Left lobe of liver (tissue), 2 donors: ENCODE data around the gene RAB26. TPM values are rescaled to one million over a fixed set of nuclear protein-coding genes. Genes with fewer than 3 reads are reported as not detected.

Experiments
- ATAC-seq: fragments of 200-7000 bp; cut with Tn5 transposase; one replicate; pipeline ENCODE4 v1.9.1; 2020; ENCODE audit warnings: mild to moderate bottlenecking, moderate library complexity
- DNase-seq: peaks from one replicate; pipeline ENCODE4 v3.0.0-alpha.2; 2020; ENCODE audit warnings: low spot score
- total RNA-seq: library from RNA; stranded (reverse); gene quantifications from one replicate; pipeline ENCODE4 v1.2.1, GENCODE V29; 2021
- donor health status: DM: no; HTN: no; CAD: no; lungs with moderate emphysema.
- donor health status: DM: no; HTN: yes; CAD: no.

Gene RAB26
- total RNA-seq, 1 donor from 2014 or later = 10.2 TPM

- peak; percentile 99 for DNase-seq
- ATAC-seq = peak; percentile 66
Observed at GRCh38 chr16:2135770-2136490, 12.5 kb upstream of the RAB26 start, which contains the start of gene PKD1. PKD1 (minus strand) TSS chr16:2135898; CDS start chr16:2135689, 209 bp downstream.

- ATAC-seq (no peak), DNase-seq (no peak)
Observed at GRCh38 chr16:2142942-2143877, 5.2 kb upstream of the RAB26 start.

- ATAC-seq (no peak), DNase-seq (no peak)
Observed at GRCh38 chr16:2143878-2144485, 4.4 kb upstream of the RAB26 start.

GRCh38 chr16:2145843-2146242 lies 2.6 kb upstream of the RAB26 start:
- ATAC-seq = no peak
- DNase-seq = no peak

- no peak for DNase-seq
- ATAC-seq = peak; percentile 7
Observed at GRCh38 chr16:2147378-2147777, 1.0 kb upstream of the RAB26 start.

GRCh38 chr16:2148714-2149629 lies 547 bp downstream of the RAB26 start:
- DNase-seq (no peak), ATAC-seq (peak; percentile 1)

GRCh38 chr16:2149630-2150417 lies 1.4 kb downstream of the RAB26 start:
- DNase-seq (no peak), ATAC-seq (no peak)

GRCh38 chr16:2150418-2151187 lies 2.2 kb downstream of the RAB26 start:
- ATAC-seq (peak; percentile 4), DNase-seq (peak; percentile 75)

- no peak for DNase-seq
- no peak for ATAC-seq
Observed at GRCh38 chr16:2151188-2152091, 3.0 kb downstream of the RAB26 start.

- DNase-seq (peak; percentile 92), ATAC-seq (peak; percentile 28)
Observed at GRCh38 chr16:2152695-2153506, 4.5 kb downstream of the RAB26 start.

- ATAC-seq (no peak), DNase-seq (no peak)
Observed at GRCh38 chr16:2154533-2155090, 6.2 kb downstream of the RAB26 start.

GRCh38 chr16:2155091-2155950 lies 6.9 kb downstream of the RAB26 start, which contains the start of gene TRAF7:
TRAF7 (plus strand) TSS chr16:2155782; CDS start chr16:2163921, 8,139 bp downstream.
- DNase-seq (peak; percentile 99), ATAC-seq (peak; percentile 54)

- DNase-seq (no peak), ATAC-seq (no peak)
Observed at GRCh38 chr16:2155977-2156848, 7.8 kb downstream of the RAB26 start.

- ATAC-seq (no peak), DNase-seq (no peak)
Observed at GRCh38 chr16:2156849-2157224, 8.4 kb downstream of the RAB26 start.
